Naive thymus-derived CD4-positive, alpha-beta T cell (primary cell): ENCODE data around the gene QRICH2. TPM values are rescaled to one million over a fixed set of nuclear protein-coding genes. Genes with fewer than 3 reads are reported as not detected.

Source experiments
- ATAC-seq: fragments of 150-1000 bp; cut with Tn5 transposase; 2 replicates; pipeline ENCODE4 v1.10.0; 2021; ENCODE audit warnings: mild to moderate bottlenecking, moderate library complexity
- CTCF ChIA-PET: fragments of 350-600 bp; sonication (Branson Sonifier 250); formaldehyde crosslinking; loops from one replicate; lab custom pipeline; 2021; ENCODE audit warnings: antibody characterized with exemption; lab: Charles Lee
- POLR2A ChIA-PET: fragments of 350-600 bp; sonication (Branson Sonifier 250); formaldehyde crosslinking; loops from one replicate; lab custom pipeline; 2021; ENCODE audit warnings: antibody characterized with exemption, inconsistent platforms; lab: Charles Lee
- DNase-seq, 9 donors: peaks; one replicate each; pipeline versions ENCODE4 v3.0.0 to v3.0.0-alpha.2; 2020 to 2022; ENCODE audit warnings: mixed read lengths in 1 of 9
- H3K27ac ChIP-seq: one replicate; pipeline ENCODE4 v1.7.0; 2013; ENCODE audit warnings: mild to moderate bottlenecking, low read depth, low read length, moderate library complexity
- H3K27me3 ChIP-seq, 2 donors: one replicate each; pipeline ENCODE4 v1.7.0; 2013; ENCODE audit warnings: low read length in 2 of 2, mild to moderate bottlenecking in 2 of 2, moderate library complexity in 2 of 2; ENCODE audit not compliant: control insufficient read depth in 2 of 2, insufficient read depth in 2 of 2
- H3K36me3 ChIP-seq, 3 experiments: 1 replicate in 2 of 3; 2 replicates in 1 of 3; pipeline ENCODE4 v1.7.0; 2013; ENCODE audit warnings: low read length in 3 of 3, mild to moderate bottlenecking in 3 of 3, moderate library complexity in 1 of 3; ENCODE audit not compliant: insufficient read depth in 3 of 3, control insufficient read depth in 2 of 3
- H3K4me1 ChIP-seq, 2 donors: one replicate each; pipeline ENCODE4 v1.7.0; 2013; ENCODE audit warnings: low read length in 2 of 2, mild to moderate bottlenecking in 2 of 2, moderate library complexity in 1 of 2; ENCODE audit not compliant: control insufficient read depth in 2 of 2, insufficient read depth in 2 of 2
- H3K4me3 ChIP-seq: 2 replicates; pipeline ENCODE4 v1.7.0; 2013; ENCODE audit warnings: mild to moderate bottlenecking, low read length
- H3K9me3 ChIP-seq, 3 experiments: 1 replicate in 2 of 3; 2 replicates in 1 of 3; pipeline ENCODE4 v1.7.0; 2013; ENCODE audit warnings: low read length in 3 of 3; ENCODE audit not compliant: control insufficient read depth in 2 of 3
- H3K27ac Mint-ChIP-seq, 9 donors: one replicate each; pipeline ENCODE4 v1.8.0; 2020 to 2022; ENCODE audit warnings: mixed read lengths in 9 of 9, mild to moderate bottlenecking in 8 of 9, moderate library complexity in 5 of 9, inconsistent platforms in 2 of 9
- H3K27me3 Mint-ChIP-seq, 5 donors: one replicate each; pipeline ENCODE4 v1.8.0; 2021 to 2022; ENCODE audit warnings: mixed read lengths in 5 of 5, mild to moderate bottlenecking in 1 of 5
- H3K36me3 Mint-ChIP-seq, 5 donors: one replicate each; pipeline ENCODE4 v1.8.0; 2020 to 2022; ENCODE audit warnings: mixed read lengths in 5 of 5, mild to moderate bottlenecking in 3 of 5, inconsistent platforms in 1 of 5
- H3K4me1 Mint-ChIP-seq, 7 donors: one replicate each; pipeline ENCODE4 v1.8.0; 2020 to 2022; ENCODE audit warnings: mixed read lengths in 7 of 7, mild to moderate bottlenecking in 3 of 7, inconsistent platforms in 1 of 7
- H3K4me3 Mint-ChIP-seq, 10 donors: one replicate each; pipeline ENCODE4 v1.8.0; 2020 to 2022; ENCODE audit warnings: mild to moderate bottlenecking in 10 of 10, mixed read lengths in 10 of 10, moderate library complexity in 6 of 10, inconsistent platforms in 2 of 10
- H3K9me3 Mint-ChIP-seq, 11 donors: one replicate each; pipeline ENCODE4 v1.8.0; 2020 to 2022; ENCODE audit warnings: mixed read lengths in 11 of 11, mild to moderate bottlenecking in 4 of 11, inconsistent platforms in 1 of 11, moderate library complexity in 1 of 11
- intact Hi-C, 2 donors: fragments of 100-400 bp; cut with micrococcal nuclease; formaldehyde crosslinking; loops; one replicate each; pipeline ENCODE4 v1.15.1; 2023
- polyA plus RNA-seq, 2 donors: library from polyadenylated mRNA; unstranded; fragments of 300-500 nt; fragmentation: Illumina TruSeq; gene quantifications; one replicate each; pipeline ENCODE4 v1.2.3, GENCODE V29; 2021
- total RNA-seq, 6 experiments: library from RNA in 5 of 6; stranded (reverse) in 5 of 6; gene quantifications; 1 replicate in 5 of 6; 2 replicates in 1 of 6; pipeline ENCODE4 v1.2.3 and lab custom pipeline; 2021 to 2026

Gene QRICH2
- total and polyA plus RNA-seq, 7 experiments from 2014 or later: 0.09 to 6.8 (median 3.3) TPM

DNA sequence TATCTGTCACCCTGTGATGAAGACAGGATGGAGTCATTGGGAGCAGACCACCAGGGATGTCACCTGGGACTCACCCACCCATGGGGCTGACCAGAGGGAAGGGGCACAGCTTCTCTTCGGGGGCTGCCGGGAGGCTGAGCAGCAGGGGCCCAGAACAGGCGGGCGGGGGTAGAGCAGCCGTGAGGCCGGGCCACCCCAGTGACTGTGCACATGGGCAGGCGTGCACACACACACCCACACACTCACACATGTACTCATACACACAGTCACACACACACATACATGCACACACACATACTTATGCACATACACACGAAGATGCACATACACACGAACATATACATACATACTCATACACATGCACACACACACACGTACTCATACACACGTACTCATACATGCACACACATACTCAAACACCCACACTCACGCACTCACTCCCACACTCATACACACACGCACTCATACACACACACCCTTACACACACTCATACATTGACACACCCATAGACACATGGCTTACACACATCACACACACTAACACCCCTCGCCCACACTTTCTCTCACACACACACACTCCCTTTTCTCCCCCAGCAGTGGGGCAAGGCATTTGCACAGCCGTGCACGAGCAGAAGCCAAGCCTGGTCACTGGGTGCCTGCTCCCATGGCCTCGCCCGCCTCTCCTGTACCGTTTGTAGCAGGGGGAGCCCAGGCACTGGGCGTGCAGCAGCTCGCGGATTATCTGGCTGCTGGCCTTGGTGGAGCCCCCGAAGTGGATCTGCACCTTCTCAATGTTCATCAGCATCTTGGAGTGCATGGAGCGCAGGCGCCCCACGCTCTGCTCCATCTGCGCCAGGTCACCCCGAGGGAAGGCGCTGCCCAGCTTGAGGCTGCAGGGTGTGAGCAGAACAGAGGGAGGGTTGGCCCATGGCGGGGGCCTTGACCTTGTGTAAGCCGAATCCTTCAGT is 30.5 kb downstream of the QRICH2 start:
- Histone ChIP-seq H3K36me3 (no peaks in the 10 kb centered on the region), H3K27me3 (no peaks in the 10 kb centered on the region), H3K27ac (no peak overlapping the region), H3K4me3 (no peak overlapping the region), H3K9me3 (no peaks in the 10 kb centered on the region), H3K4me1 (peaks cover 16 to 33% of the 10 kb centered on the region in 2 donors)
- H3K27ac Mint-ChIP-seq: peak overlapping the region in 7 of 9 donors; percentile 0 to 76 (median 38)
- H3K4me1 Mint-ChIP-seq: peaks cover 16 to 45% (median 36%) of the 10 kb centered on the region in 7 donors
- H3K27me3 Mint-ChIP-seq: no peaks in the 10 kb centered on the region
- ATAC-seq (no peak), DNase-seq (no peak)
- ChIA-PET CTCF (interaction anchor here (0.7 to 6.2 kb wide), 8 partner anchors 9 to 261 kb away, joined by 3 to 191 read pairs (median 16); partner anchors contain the start of genes FOXJ1 and UBALD2), POLR2A (interaction anchor here (0.6 to 2.3 kb wide), 9 partner anchors 11 to 158 kb away, joined by 3 to 9 read pairs (median 3); partner anchors contain the start of gene UBALD2)
- H3K9me3 Mint-ChIP-seq: no peaks in the 10 kb centered on the region
- intact Hi-C loops: loop anchor here in 1 of 2 donors (2.0 kb wide), 1 partner anchor 21 kb away; no protein-coding TSS in a partner anchor
- no peaks in the 10 kb centered on the region for H3K36me3 Mint-ChIP-seq
- no peak overlapping the region for H3K4me3 Mint-ChIP-seq

DNA sequence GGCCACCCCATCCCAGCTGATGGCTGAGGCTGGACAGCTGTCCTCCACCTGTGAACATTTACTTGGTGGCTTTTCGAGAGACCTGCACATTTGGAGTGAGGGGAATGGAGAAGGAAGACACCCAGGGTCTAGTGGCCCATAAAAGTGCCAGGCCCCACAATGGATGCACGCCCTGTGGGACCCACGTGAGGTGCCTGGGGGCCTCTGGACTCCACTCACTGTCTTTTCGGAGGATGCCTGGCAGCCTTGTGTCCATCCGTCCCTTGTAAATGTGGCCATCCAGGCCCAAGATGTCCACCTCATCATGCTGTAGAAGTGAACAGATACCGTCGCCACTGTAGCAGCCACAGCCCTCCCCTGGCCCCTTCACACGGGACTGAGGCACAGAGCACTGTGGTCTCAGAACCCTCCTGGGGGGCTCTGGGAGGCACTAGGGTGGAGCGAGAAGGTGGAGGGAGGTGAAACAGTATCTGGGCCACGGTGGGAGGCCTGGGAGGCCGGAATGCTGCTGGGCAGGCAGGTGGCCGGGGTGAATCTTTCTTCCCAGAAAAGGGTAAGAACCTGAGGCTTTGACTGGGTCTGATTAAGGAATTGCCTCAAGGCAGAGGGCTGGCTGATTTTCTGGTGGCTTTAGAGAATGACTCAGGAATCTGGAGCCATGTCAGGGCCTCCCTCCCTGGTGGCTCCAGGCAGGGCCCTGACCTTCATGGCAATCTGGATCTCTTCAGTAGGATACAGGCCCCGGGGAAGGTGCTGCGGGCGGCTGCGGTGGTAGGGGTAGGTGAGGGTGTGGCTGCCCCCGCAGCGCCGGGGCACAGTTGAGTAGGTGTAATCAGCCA is 31.4 kb downstream of the QRICH2 start:
- intact Hi-C loops: no loop called here
- H3K36me3 Mint-ChIP-seq: no peaks in the 10 kb centered on the region
- DNase-seq: no peak

DNA sequence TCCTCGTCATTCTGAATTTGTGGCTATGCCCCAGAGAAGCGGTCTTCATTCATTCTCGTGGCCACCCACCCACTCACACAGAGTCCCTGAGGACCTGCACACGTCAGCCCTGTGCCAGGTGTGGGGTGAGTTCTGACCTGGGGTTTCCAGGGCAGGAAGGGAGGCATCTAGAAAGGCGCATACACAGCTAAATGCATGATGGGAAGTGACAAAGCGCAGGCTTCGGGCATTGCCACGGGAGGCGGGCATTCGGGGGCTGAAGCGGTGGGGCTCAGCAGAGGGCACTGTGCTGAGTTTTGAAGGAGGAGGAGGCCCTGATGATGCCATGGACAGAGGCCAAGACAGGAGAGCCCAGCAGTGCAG is 32.0 kb downstream of the QRICH2 start:
- Histone ChIP-seq H3K27ac (no peak overlapping the region), H3K4me1 (peaks cover 30 to 48% of the 10 kb centered on the region in 2 donors), H3K9me3 (no peaks in the 10 kb centered on the region), H3K4me3 (no peak overlapping the region), H3K36me3 (no peaks in the 10 kb centered on the region), H3K27me3 (no peaks in the 10 kb centered on the region)
- intact Hi-C loops: no loop called here
- no peak overlapping the region for H3K4me3 Mint-ChIP-seq
- ChIA-PET POLR2A (interaction anchor here (0.9 to 15.4 kb wide), 9 partner anchors 9 to 153 kb away, joined by 3 to 310 read pairs (median 4); partner anchors contain the start of gene UBALD2), CTCF (interaction anchor here (0.8 to 5.5 kb wide), 4 partner anchors 87 to 156 kb away, joined by 3 to 36 read pairs (median 10); no protein-coding TSS in a partner anchor)
- no peaks in the 10 kb centered on the region for H3K27me3 Mint-ChIP-seq
- no peak for ATAC-seq
- DNase-seq: no peak
- peaks cover 16 to 56% (median 47%) of the 10 kb centered on the region in 7 donors for H3K4me1 Mint-ChIP-seq
- peak overlapping the region in 7 of 9 donors; percentile 5 to 80 (median 51) for H3K27ac Mint-ChIP-seq
- peaks cover 0 to 4% (median 0%) of the 10 kb centered on the region in 5 donors for H3K36me3 Mint-ChIP-seq
- no peaks in the 10 kb centered on the region for H3K9me3 Mint-ChIP-seq

More for the DNA sequence above, 31.4 kb downstream of the QRICH2 start:
- Histone ChIP-seq H3K9me3 (no peaks in the 10 kb centered on the region), H3K4me3 (no peak overlapping the region), H3K36me3 (no peaks in the 10 kb centered on the region), H3K27ac (no peak overlapping the region), H3K4me1 (peaks cover 24 to 41% of the 10 kb centered on the region in 2 donors), H3K27me3 (no peaks in the 10 kb centered on the region)
- POLR2A ChIA-PET: interaction anchor here (1.0 to 15.4 kb wide), 6 partner anchors 9 to 154 kb away, joined by 3 to 310 read pairs (median 6); partner anchors contain the start of gene UBALD2
- H3K27ac Mint-ChIP-seq: peak overlapping the region in 7 of 9 donors; percentile 5 to 76 (median 51)
- H3K27me3 Mint-ChIP-seq: no peaks in the 10 kb centered on the region
- H3K9me3 Mint-ChIP-seq: no peaks in the 10 kb centered on the region
- ATAC-seq: no peak
- H3K4me1 Mint-ChIP-seq: peaks cover 16 to 50% (median 41%) of the 10 kb centered on the region in 7 donors
- no peak overlapping the region for H3K4me3 Mint-ChIP-seq
- CTCF ChIA-PET: interaction anchor here (1.6 to 5.5 kb wide), 2 partner anchors 87 to 97 kb away, joined by 4 to 36 read pairs; no protein-coding TSS in a partner anchor

DNA sequence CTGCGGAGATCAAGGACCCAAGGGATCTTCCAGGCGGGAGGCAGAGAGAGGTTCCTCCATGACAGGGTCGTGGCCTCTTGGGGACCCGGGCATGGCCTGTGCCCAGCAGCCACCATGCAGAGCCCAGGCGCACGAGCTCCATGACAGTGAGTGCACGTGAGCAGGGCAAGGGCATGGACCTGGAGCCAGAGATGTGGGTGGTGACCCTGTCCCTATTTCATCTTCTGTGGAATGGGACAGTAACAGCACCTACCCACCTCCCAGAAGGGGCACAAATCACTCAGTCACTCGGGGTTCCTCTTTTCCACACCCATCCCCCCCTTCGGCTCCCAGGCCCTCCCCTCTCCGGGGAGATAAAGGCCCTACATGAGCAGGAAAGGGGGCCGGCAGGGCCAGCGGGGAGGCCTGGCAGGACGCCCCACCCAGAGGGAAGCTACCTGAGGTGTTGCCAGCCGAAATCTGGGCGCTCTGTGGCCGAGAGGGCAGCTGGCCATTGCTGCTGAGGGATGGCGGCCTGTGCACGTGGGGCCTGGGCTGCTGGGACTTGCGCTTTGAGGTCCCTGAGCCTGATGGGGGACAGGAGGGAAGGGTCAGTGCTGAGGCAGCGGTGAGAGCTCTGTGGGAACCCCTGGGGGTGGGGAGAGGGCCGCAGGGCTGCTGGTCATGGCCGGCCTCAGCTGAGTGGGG is 32.6 kb downstream of the QRICH2 start:
- no peaks in the 10 kb centered on the region for H3K9me3 Mint-ChIP-seq
- intact Hi-C loops: no loop called here
- no peak for DNase-seq
- H3K27ac Mint-ChIP-seq: peak overlapping the region in 3 of 9 donors; percentile 47 to 66 (median 57)
- H3K4me1 ChIP-seq: peaks cover 34 to 52% of the 10 kb centered on the region in 2 donors
- H3K36me3 Mint-ChIP-seq: peaks cover 0 to 8% (median 0%) of the 10 kb centered on the region in 5 donors
- H3K4me1 Mint-ChIP-seq: peaks cover 18 to 61% (median 52%) of the 10 kb centered on the region in 7 donors
- no peaks in the 10 kb centered on the region for H3K9me3 ChIP-seq
- no peak overlapping the region for H3K27ac ChIP-seq
- no peaks in the 10 kb centered on the region for H3K27me3 Mint-ChIP-seq
- no peaks in the 10 kb centered on the region for H3K27me3 ChIP-seq
- CTCF ChIA-PET: interaction anchor here (0.8 to 5.5 kb wide), 7 partner anchors 19 to 155 kb away, joined by 3 to 36 read pairs (median 4); no protein-coding TSS in a partner anchor
- no peak overlapping the region for H3K4me3 Mint-ChIP-seq
- no peaks in the 10 kb centered on the region for H3K36me3 ChIP-seq
- ATAC-seq: no peak
- no peak overlapping the region for H3K4me3 ChIP-seq
- POLR2A ChIA-PET: interaction anchor here (0.9 to 15.4 kb wide), 14 partner anchors 8 to 172 kb away, joined by 3 to 310 read pairs (median 4); partner anchors contain the start of genes EXOC7 and UBALD2

DNA sequence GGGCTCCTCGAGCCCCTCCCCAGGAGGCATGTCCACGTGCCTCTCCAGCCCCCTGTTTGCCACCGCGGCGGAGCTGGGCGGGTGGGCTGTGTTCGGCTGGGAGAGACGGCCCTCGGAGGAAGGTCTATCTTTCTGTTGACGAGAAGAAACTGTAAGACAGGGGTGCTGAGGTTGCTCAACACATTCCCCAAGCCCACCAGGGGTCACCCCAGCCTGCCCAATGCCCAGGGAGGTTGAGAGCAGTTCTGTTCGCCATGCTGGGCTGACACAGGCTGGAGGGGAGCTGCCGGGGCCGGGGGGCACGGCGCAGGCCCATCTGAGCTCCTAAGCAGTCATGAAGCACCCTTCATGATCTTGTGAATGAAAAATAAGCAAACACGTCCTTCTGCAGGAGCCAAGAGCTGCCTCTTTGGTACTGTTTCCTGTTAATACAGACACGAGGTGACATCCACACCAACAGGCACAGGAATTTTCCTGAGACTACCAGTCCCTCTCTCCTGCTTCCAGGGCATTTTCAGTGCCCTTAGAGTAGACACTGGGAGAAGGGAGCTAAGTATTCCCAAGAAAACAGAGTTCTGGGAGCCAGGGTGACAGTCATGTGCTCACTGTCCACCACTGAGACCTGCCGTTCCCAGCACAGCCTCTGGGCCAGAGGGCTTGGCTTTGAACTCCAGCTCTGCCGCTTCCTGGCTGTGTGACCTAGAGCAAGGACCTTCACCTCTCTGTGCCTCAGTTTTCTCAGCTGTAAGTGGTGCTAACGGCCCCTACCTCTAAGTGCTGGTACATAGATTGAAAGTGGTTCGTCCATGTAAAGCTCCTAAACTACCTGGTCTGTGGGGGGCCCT is 33.7 kb downstream of the QRICH2 start:
- Mint-ChIP-seq H3K27ac (peak overlapping the region in 8 of 9 donors; percentile 73 to 93 (median 81)), H3K27me3 (no peaks in the 10 kb centered on the region), H3K36me3 (peaks cover 0 to 16% (median 0%) of the 10 kb centered on the region in 5 donors), H3K4me1 (peaks cover 26 to 67% (median 56%) of the 10 kb centered on the region in 7 donors), H3K4me3 (peak overlapping the region in 8 of 10 donors; percentile 12 to 80 (median 37)), H3K9me3 (no peaks in the 10 kb centered on the region)
- Histone ChIP-seq H3K36me3 (peaks cover 0 to 8% (median 0%) of the 10 kb centered on the region in 3 experiments), H3K27me3 (no peaks in the 10 kb centered on the region), H3K4me3 (no peak overlapping the region), H3K27ac (peak overlapping the region; percentile 46), H3K9me3 (no peaks in the 10 kb centered on the region), H3K4me1 (peaks cover 42 to 52% of the 10 kb centered on the region in 2 donors)
- POLR2A ChIA-PET: interaction anchor here (0.6 to 16.1 kb wide), 21 partner anchors 7 to 171 kb away, joined by 3 to 310 read pairs (median 4); partner anchors contain the start of genes EXOC7 and UBALD2
- CTCF ChIA-PET: interaction anchor here (0.5 to 5.5 kb wide), 14 partner anchors 13 to 596 kb away, joined by 3 to 36 read pairs (median 4); partner anchors contain the start of gene EXOC7
- intact Hi-C loops: loop anchor here in 1 of 2 donors (5.0 kb wide), 1 partner anchor 37 kb away; no protein-coding TSS in a partner anchor
- no peak for ATAC-seq
- DNase-seq: peak in 2 of 9 donors; percentile 35 to 36
